Lung (tissue), 12 donors: ENCODE measurements around the gene MFN1. TPM values are rescaled to one million over a fixed set of nuclear protein-coding genes. Genes with fewer than 3 reads are reported as not detected.
A peak's percentile ranks its signal among the peaks of the same experiment; 100 is the strongest.

Source experiments
- ATAC-seq: fragments of 200-7000 bp; cut with Tn5 transposase; one replicate; pipeline ENCODE4 v1.9.1; 2020; ENCODE audit warnings: moderate number of reproducible peaks; ENCODE audit not compliant: insufficient read depth, low FRiP score
- DNase-seq, 3 donors: peaks; one replicate each; pipeline ENCODE4 v3.0.0-alpha.2; 2013 to 2017
- H3K27ac ChIP-seq, 2 donors: one replicate each; pipeline ENCODE4 v1.5.1; 2013; ENCODE audit warnings: mild to moderate bottlenecking in 2 of 2, moderate library complexity in 2 of 2, control low read depth in 1 of 2, inconsistent platforms in 1 of 2, low read depth in 1 of 2, low read length in 1 of 2
- H3K27me3 ChIP-seq, 3 donors: one replicate each; pipeline ENCODE4 v1.5.1; 2013; ENCODE audit warnings: low read length in 2 of 3; ENCODE audit not compliant: control insufficient read depth in 3 of 3, insufficient read depth in 3 of 3
- H3K36me3 ChIP-seq, 4 donors: one replicate each; pipeline ENCODE4 v1.5.1; 2013; ENCODE audit warnings: low read length in 4 of 4, mild to moderate bottlenecking in 1 of 4, moderate library complexity in 1 of 4; ENCODE audit not compliant: control insufficient read depth in 4 of 4, insufficient read depth in 4 of 4
- H3K4me1 ChIP-seq, 5 donors: one replicate each; pipeline ENCODE4 v1.5.1; 2013; ENCODE audit warnings: low read length in 5 of 5, mild to moderate bottlenecking in 2 of 5, moderate library complexity in 1 of 5; ENCODE audit not compliant: control insufficient read depth in 5 of 5, insufficient read depth in 5 of 5
- H3K4me3 ChIP-seq: one replicate; pipeline ENCODE4 v1.5.1; 2013; ENCODE audit warnings: mild to moderate bottlenecking, control low read depth, moderate library complexity
- H3K9ac ChIP-seq, 2 donors: one replicate each; pipeline ENCODE4 v1.5.1; 2013; ENCODE audit warnings: low read length in 2 of 2, control low read depth in 1 of 2; ENCODE audit not compliant: insufficient read depth in 1 of 2
- H3K9me3 ChIP-seq, 4 donors: one replicate each; pipeline ENCODE4 v1.5.1; 2013; ENCODE audit warnings: low read length in 3 of 4, mild to moderate bottlenecking in 1 of 4, moderate library complexity in 1 of 4; ENCODE audit not compliant: control insufficient read depth in 4 of 4, insufficient read depth in 3 of 4
- WGBS, 2 donors: extraction: QIAGEN DNeasy Blood & Tissue Kit; methylation state at CpG; one replicate each; pipeline ENCODE4 v1.1.7; 2013; 5-methylcytosine and 5-hydroxymethylcytosine counted together
- polyA plus RNA-seq, 2 donors: library from polyadenylated mRNA; stranded (reverse); fragments of 200-250 nt; gene quantifications; one replicate each; pipeline ENCODE4 v1.2.1, GENCODE V29; 2013
- total RNA-seq, 2 donors: library from RNA; depleted of rRNA in 1 of 2; stranded (reverse); fragments of >200 nt in 1 of 2; gene quantifications; one replicate each; pipeline ENCODE4 v1.2.1, GENCODE V29; 2014 to 2021
- TF ChIP-seq, protein P1 (sequence below): IDR thresholded peaks from 2 replicates; pipeline ENCODE4 v1.5.1; 2012; ENCODE audit warnings: mild to moderate bottlenecking; ENCODE audit errors: control extremely low read depth, extremely low read depth
- donor health status: control.
- donor health status: control.
- donor health status: Bipolar disorder and iron deficiency.
- donor health status: healthy.
- donor health status: DM: yes; HTN: yes; CAD: no.

Gene MFN1
- total and polyA plus RNA-seq, 4 donors: 13.2 to 108 (median 27.1) TPM

GRCh38 chr3:179336345-179336929 is 11.1 kb upstream of the MFN1 start:
- H3K27me3 ChIP-seq: no peaks in the 10 kb centered on the region
- no peak for DNase-seq
- H3K9me3 ChIP-seq: no peaks in the 10 kb centered on the region
- WGBS, 2 donors: 44% methylated on average over 1 of the region's 1 CpG
- peaks cover 8 to 24% (median 12%) of the 10 kb centered on the region in 4 donors for H3K36me3 ChIP-seq
- TF ChIP-seq, protein P1, sequence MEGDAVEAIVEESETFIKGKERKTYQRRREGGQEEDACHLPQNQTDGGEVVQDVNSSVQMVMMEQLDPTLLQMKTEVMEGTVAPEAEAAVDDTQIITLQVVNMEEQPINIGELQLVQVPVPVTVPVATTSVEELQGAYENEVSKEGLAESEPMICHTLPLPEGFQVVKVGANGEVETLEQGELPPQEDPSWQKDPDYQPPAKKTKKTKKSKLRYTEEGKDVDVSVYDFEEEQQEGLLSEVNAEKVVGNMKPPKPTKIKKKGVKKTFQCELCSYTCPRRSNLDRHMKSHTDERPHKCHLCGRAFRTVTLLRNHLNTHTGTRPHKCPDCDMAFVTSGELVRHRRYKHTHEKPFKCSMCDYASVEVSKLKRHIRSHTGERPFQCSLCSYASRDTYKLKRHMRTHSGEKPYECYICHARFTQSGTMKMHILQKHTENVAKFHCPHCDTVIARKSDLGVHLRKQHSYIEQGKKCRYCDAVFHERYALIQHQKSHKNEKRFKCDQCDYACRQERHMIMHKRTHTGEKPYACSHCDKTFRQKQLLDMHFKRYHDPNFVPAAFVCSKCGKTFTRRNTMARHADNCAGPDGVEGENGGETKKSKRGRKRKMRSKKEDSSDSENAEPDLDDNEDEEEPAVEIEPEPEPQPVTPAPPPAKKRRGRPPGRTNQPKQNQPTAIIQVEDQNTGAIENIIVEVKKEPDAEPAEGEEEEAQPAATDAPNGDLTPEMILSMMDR: no peak
- H3K9ac ChIP-seq: no peak overlapping the region
- H3K27ac ChIP-seq: no peak overlapping the region
- no peak for ATAC-seq
- peaks cover 0 to 6% (median 0%) of the 10 kb centered on the region in 5 donors for H3K4me1 ChIP-seq
- no peak overlapping the region for H3K4me3 ChIP-seq

DNA sequence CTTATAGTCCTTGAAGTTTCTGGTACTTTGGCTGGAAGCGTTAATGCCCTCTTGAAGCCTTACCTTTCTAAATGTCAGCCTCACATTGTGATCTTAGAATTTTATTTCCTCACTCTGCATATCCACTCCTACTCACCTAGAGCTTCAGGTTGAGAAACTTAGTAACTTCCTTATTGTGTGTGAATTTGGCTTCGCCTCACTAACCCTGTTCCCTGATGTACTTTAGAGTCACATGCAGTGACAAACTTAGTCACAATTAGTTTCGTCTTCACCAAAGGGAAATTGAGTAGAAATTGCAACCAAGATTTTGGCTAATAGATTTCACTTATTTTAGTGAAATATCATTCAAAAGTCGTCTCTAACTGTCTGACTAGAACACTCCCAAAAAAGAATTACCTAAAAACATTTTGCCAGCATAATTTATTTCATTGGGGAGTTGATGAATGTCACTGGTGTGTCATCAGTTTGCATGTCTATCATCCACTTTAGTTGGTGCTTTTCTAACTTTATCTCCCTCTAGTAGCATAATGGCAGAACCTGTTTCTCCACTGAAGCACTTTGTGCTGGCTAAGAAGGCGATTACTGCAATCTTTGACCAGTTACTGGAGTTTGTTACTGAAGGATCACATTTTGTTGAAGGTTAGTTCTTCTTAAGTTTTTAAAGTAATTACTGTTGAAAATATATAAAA is 960 bp downstream of the MFN1 start:
- TF ChIP-seq, protein P1: no peak
- H3K36me3 ChIP-seq: peaks cover under 1 to 17% (median 12%) of the 10 kb centered on the region in 4 donors
- peak overlapping the region; percentile 100 for H3K4me3 ChIP-seq
- ATAC-seq (peak; percentile 16), DNase-seq (peak in 2 of 3 donors; percentile 15 to 34)
- WGBS, 2 donors: 31% methylated on average over 5 of the region's 5 CpGs
- H3K9ac ChIP-seq: peak overlapping the region; percentile 56 to 78
- H3K4me1 ChIP-seq: peaks cover 0 to 10% (median 5%) of the 10 kb centered on the region in 5 donors
- peak overlapping the region in 1 of 2 donors; percentile 50 for H3K27ac ChIP-seq
- H3K9me3 ChIP-seq: no peaks in the 10 kb centered on the region
- no peaks in the 10 kb centered on the region for H3K27me3 ChIP-seq

GRCh38 chr3:179355996-179356395 is 8.5 kb downstream of the MFN1 start:
- Histone ChIP-seq H3K36me3 (peaks cover 20 to 48% (median 32%) of the 10 kb centered on the region in 4 donors), H3K4me1 (peaks cover 0 to 5% (median 0%) of the 10 kb centered on the region in 5 donors), H3K27ac (no peak overlapping the region), H3K9me3 (no peaks in the 10 kb centered on the region), H3K27me3 (no peaks in the 10 kb centered on the region), H3K9ac (no peak overlapping the region), H3K4me3 (no peak overlapping the region)
- 96 to 97% methylated on average over 1 of the region's 1 CpG for WGBS, 2 donors
- TF ChIP-seq, protein P1: no peak
- DNase-seq: no peak
- ATAC-seq: no peak
